Raji (cell line): ENCODE data around the gene TEAD2.

Experiments
- POLR2A ChIP-seq: IDR thresholded peaks from 2 replicates; pipeline ENCODE4 v1.6.1; 2011; ENCODE audit warnings: low read depth, low read length, control low read depth; ENCODE audit not compliant: insufficient read depth

The TEAD2 gene

GRCh38 chr19:49333418-49333805 lies 28.8 kb downstream of the TEAD2 start:
- no peak for TF ChIP-seq POLR2A

GRCh38 chr19:49331616-49332055 lies 30.6 kb downstream of the TEAD2 start:
- TF ChIP-seq POLR2A: peak; percentile 59

GRCh38 chr19:49328741-49329140 lies 33.5 kb downstream of the TEAD2 start:
- no peak for TF ChIP-seq POLR2A

GRCh38 chr19:49327878-49328544 lies 34.2 kb downstream of the TEAD2 start:
- peak; percentile 31; the same call in 1 of the 2 replicates for TF ChIP-seq POLR2A

GRCh38 chr19:49326165-49326704 lies 36.0 kb downstream of the TEAD2 start:
- peak; percentile 43; the same call in 1 of the 2 replicates for TF ChIP-seq POLR2A

GRCh38 chr19:49324801-49325576 lies 37.2 kb downstream of the TEAD2 start, which contains the start of gene SLC6A16:
TSS of gene SLC6A16 (minus strand) at chr19:49325191. CDS start at chr19:49311347, 13,844 bp downstream.
- no peak for TF ChIP-seq POLR2A

- TF ChIP-seq POLR2A: no peak
Measured at GRCh38 chr19:49318296-49318695, 43.9 kb downstream of the TEAD2 start.

- TF ChIP-seq POLR2A: no peak
Measured at GRCh38 chr19:49316284-49316683, 45.9 kb downstream of the TEAD2 start.

- no peak for TF ChIP-seq POLR2A
Measured at GRCh38 chr19:49315111-49315510, 47.1 kb downstream of the TEAD2 start.

GRCh38 chr19:49309087-49309486 lies 53.1 kb downstream of the TEAD2 start:
- no peak for TF ChIP-seq POLR2A

GRCh38 chr19:49301866-49302252 lies 60.4 kb downstream of the TEAD2 start:
- TF ChIP-seq POLR2A: no peak

GRCh38 chr19:49301165-49301865 lies 60.9 kb downstream of the TEAD2 start:
- TF ChIP-seq POLR2A: no peak

- no peak for TF ChIP-seq POLR2A
Measured at GRCh38 chr19:49297403-49297802, 64.8 kb downstream of the TEAD2 start.

- no peak for TF ChIP-seq POLR2A
Measured at GRCh38 chr19:49295208-49295880, 66.9 kb downstream of the TEAD2 start.

GRCh38 chr19:49294401-49294800 lies 67.8 kb downstream of the TEAD2 start:
- no peak for TF ChIP-seq POLR2A
